Naive thymus-derived CD4-positive, alpha-beta T cell (primary cell): Measurements from ENCODE around the gene GPR82. TPM values are rescaled to one million over a fixed set of nuclear protein-coding genes. Genes with fewer than 3 reads are reported as not detected.

ENCODE experiments used
- ATAC-seq: fragments of 150-1000 bp; cut with Tn5 transposase; 2 replicates; pipeline ENCODE4 v1.10.0; 2021; ENCODE audit warnings: mild to moderate bottlenecking, moderate library complexity
- CTCF ChIA-PET: fragments of 350-600 bp; sonication (Branson Sonifier 250); formaldehyde crosslinking; loops from one replicate; lab custom pipeline; 2021; ENCODE audit warnings: antibody characterized with exemption; lab: Charles Lee
- POLR2A ChIA-PET: fragments of 350-600 bp; sonication (Branson Sonifier 250); formaldehyde crosslinking; loops from one replicate; lab custom pipeline; 2021; ENCODE audit warnings: antibody characterized with exemption, inconsistent platforms; lab: Charles Lee
- DNase-seq, 9 donors: peaks; one replicate each; pipeline versions ENCODE4 v3.0.0 to v3.0.0-alpha.2; 2020 to 2022; ENCODE audit warnings: mixed read lengths in 1 of 9
- H3K27ac ChIP-seq: one replicate; pipeline ENCODE4 v1.7.0; 2013; ENCODE audit warnings: mild to moderate bottlenecking, low read depth, low read length, moderate library complexity
- H3K27me3 ChIP-seq, 2 donors: one replicate each; pipeline ENCODE4 v1.7.0; 2013; ENCODE audit warnings: low read length in 2 of 2, mild to moderate bottlenecking in 2 of 2, moderate library complexity in 2 of 2; ENCODE audit not compliant: control insufficient read depth in 2 of 2, insufficient read depth in 2 of 2
- H3K36me3 ChIP-seq, 3 experiments: 1 replicate in 2 of 3; 2 replicates in 1 of 3; pipeline ENCODE4 v1.7.0; 2013; ENCODE audit warnings: low read length in 3 of 3, mild to moderate bottlenecking in 3 of 3, moderate library complexity in 1 of 3; ENCODE audit not compliant: insufficient read depth in 3 of 3, control insufficient read depth in 2 of 3
- H3K4me1 ChIP-seq, 2 donors: one replicate each; pipeline ENCODE4 v1.7.0; 2013; ENCODE audit warnings: low read length in 2 of 2, mild to moderate bottlenecking in 2 of 2, moderate library complexity in 1 of 2; ENCODE audit not compliant: control insufficient read depth in 2 of 2, insufficient read depth in 2 of 2
- H3K4me3 ChIP-seq: 2 replicates; pipeline ENCODE4 v1.7.0; 2013; ENCODE audit warnings: mild to moderate bottlenecking, low read length
- H3K9me3 ChIP-seq, 3 experiments: 1 replicate in 2 of 3; 2 replicates in 1 of 3; pipeline ENCODE4 v1.7.0; 2013; ENCODE audit warnings: low read length in 3 of 3; ENCODE audit not compliant: control insufficient read depth in 2 of 3
- H3K27ac Mint-ChIP-seq, 9 donors: one replicate each; pipeline ENCODE4 v1.8.0; 2020 to 2022; ENCODE audit warnings: mixed read lengths in 9 of 9, mild to moderate bottlenecking in 8 of 9, moderate library complexity in 5 of 9, inconsistent platforms in 2 of 9
- H3K27me3 Mint-ChIP-seq, 5 donors: one replicate each; pipeline ENCODE4 v1.8.0; 2021 to 2022; ENCODE audit warnings: mixed read lengths in 5 of 5, mild to moderate bottlenecking in 1 of 5
- H3K36me3 Mint-ChIP-seq, 5 donors: one replicate each; pipeline ENCODE4 v1.8.0; 2020 to 2022; ENCODE audit warnings: mixed read lengths in 5 of 5, mild to moderate bottlenecking in 3 of 5, inconsistent platforms in 1 of 5
- H3K4me1 Mint-ChIP-seq, 7 donors: one replicate each; pipeline ENCODE4 v1.8.0; 2020 to 2022; ENCODE audit warnings: mixed read lengths in 7 of 7, mild to moderate bottlenecking in 3 of 7, inconsistent platforms in 1 of 7
- H3K4me3 Mint-ChIP-seq, 10 donors: one replicate each; pipeline ENCODE4 v1.8.0; 2020 to 2022; ENCODE audit warnings: mild to moderate bottlenecking in 10 of 10, mixed read lengths in 10 of 10, moderate library complexity in 6 of 10, inconsistent platforms in 2 of 10
- H3K9me3 Mint-ChIP-seq, 11 donors: one replicate each; pipeline ENCODE4 v1.8.0; 2020 to 2022; ENCODE audit warnings: mixed read lengths in 11 of 11, mild to moderate bottlenecking in 4 of 11, inconsistent platforms in 1 of 11, moderate library complexity in 1 of 11
- intact Hi-C, 2 donors: fragments of 100-400 bp; cut with micrococcal nuclease; formaldehyde crosslinking; loops; one replicate each; pipeline ENCODE4 v1.15.1; 2023
- polyA plus RNA-seq, 2 donors: library from polyadenylated mRNA; unstranded; fragments of 300-500 nt; fragmentation: Illumina TruSeq; gene quantifications; one replicate each; pipeline ENCODE4 v1.2.3, GENCODE V29; 2021
- total RNA-seq, 6 experiments: library from RNA in 5 of 6; stranded (reverse) in 5 of 6; gene quantifications; 1 replicate in 5 of 6; 2 replicates in 1 of 6; pipeline ENCODE4 v1.2.3 and lab custom pipeline; 2021 to 2026

GPR82 gene
- total and polyA plus RNA-seq, 7 experiments from 2014 or later: 0.16 to 0.59 (median 0.36) TPM; not detected in 3

GRCh38 chrX:41703574-41704029 lies 20.4 kb upstream of the GPR82 start:
- Histone ChIP-seq H3K4me3 (no peak overlapping the region), H3K4me1 (peaks cover 0 to 18% of the 10 kb centered on the region in 2 donors), H3K9me3 (no peaks in the 10 kb centered on the region), H3K27ac (no peak overlapping the region), H3K27me3 (no peaks in the 10 kb centered on the region), H3K36me3 (no peaks in the 10 kb centered on the region)
- CTCF ChIA-PET: no interaction called here
- H3K36me3 Mint-ChIP-seq: peaks cover 0 to 10% (median 5%) of the 10 kb centered on the region in 5 donors
- H3K9me3 Mint-ChIP-seq: no peaks in the 10 kb centered on the region
- no peak overlapping the region for H3K27ac Mint-ChIP-seq
- DNase-seq (no peak), ATAC-seq (no peak)
- intact Hi-C loops: no loop called here
- no peak overlapping the region for H3K4me3 Mint-ChIP-seq
- H3K27me3 Mint-ChIP-seq: no peaks in the 10 kb centered on the region
- POLR2A ChIA-PET: no interaction called here
- H3K4me1 Mint-ChIP-seq: peaks cover 18 to 42% (median 25%) of the 10 kb centered on the region in 7 donors

DNA sequence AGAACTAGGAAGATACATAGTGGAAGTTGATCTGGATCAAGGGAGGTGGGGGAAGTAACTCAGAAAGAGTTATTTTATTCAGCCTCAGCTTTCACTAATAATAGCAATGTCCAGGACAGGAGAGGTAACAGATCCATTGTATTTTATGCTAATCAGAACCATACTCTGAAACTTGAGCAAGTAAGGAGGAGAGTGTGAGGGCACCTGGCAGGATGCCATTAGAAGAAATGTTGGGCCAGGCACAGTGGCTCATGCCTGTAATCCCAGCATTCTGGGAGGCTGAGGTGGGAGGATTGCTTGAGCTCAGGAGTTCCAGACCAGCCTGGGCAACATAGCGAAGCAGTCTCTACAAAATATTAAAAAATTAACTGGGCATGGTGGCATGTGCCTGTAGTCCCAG lies 18.9 kb upstream of the GPR82 start:
- CTCF ChIA-PET: no interaction called here
- DNase-seq (no peak), ATAC-seq (no peak)
- no peaks in the 10 kb centered on the region for H3K36me3 ChIP-seq
- no peak overlapping the region for H3K27ac ChIP-seq
- H3K4me3 ChIP-seq: no peak overlapping the region
- no peaks in the 10 kb centered on the region for H3K9me3 Mint-ChIP-seq
- H3K36me3 Mint-ChIP-seq: peaks cover 0 to 10% (median 5%) of the 10 kb centered on the region in 5 donors
- peaks cover 18 to 48% (median 27%) of the 10 kb centered on the region in 7 donors for H3K4me1 Mint-ChIP-seq
- peaks cover 0 to 18% of the 10 kb centered on the region in 2 donors for H3K4me1 ChIP-seq
- no peaks in the 10 kb centered on the region for H3K27me3 ChIP-seq
- no peaks in the 10 kb centered on the region for H3K9me3 ChIP-seq
- intact Hi-C loops: no loop called here
- H3K4me3 Mint-ChIP-seq: peak overlapping the region in 1 of 10 donors; percentile 42
- peak overlapping the region in 6 of 9 donors; percentile 7 to 66 (median 48) for H3K27ac Mint-ChIP-seq
- no peaks in the 10 kb centered on the region for H3K27me3 Mint-ChIP-seq
- POLR2A ChIA-PET: no interaction called here

DNA sequence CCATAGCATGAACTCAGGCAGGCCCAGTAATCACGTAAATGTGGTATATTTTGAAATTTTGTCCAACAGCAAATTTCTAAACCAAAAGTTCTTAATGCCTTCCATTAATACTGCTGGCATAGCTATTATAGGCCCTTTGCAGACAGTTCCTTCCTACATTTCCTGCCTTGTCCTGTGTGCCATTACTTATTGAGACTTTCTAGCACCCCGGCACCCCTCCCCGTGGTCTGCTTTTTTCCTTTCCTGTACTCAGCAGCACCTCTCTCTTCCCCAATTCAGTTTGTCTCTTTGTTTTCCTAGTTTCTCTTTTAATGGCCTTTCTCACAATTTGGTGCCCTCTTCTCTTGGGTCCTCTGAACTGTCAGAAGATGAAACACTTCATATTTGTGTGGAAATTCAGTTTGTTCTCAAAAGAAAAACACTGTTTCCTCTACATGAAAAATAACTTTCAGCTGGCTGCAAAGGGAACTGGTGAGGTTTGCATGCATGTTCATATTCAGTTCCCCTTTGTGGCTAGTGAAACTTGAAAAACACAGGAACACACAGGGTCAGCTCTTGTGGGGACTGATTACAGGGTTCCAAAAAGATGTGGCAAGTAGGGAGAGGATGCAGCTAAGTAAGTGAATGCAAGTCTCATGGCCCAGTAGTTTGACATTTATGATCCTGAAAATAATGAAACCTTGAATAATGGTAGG lies 18.2 kb upstream of the GPR82 start:
- H3K4me1 ChIP-seq: peaks cover 0 to 18% of the 10 kb centered on the region in 2 donors
- no peaks in the 10 kb centered on the region for H3K36me3 ChIP-seq
- peaks cover 18 to 49% (median 26%) of the 10 kb centered on the region in 7 donors for H3K4me1 Mint-ChIP-seq
- DNase-seq: no peak
- H3K9me3 Mint-ChIP-seq: no peaks in the 10 kb centered on the region
- POLR2A ChIA-PET: no interaction called here
- H3K9me3 ChIP-seq: no peaks in the 10 kb centered on the region
- H3K4me3 ChIP-seq: no peak overlapping the region
- no peaks in the 10 kb centered on the region for H3K27me3 Mint-ChIP-seq
- H3K4me3 Mint-ChIP-seq: peak overlapping the region in 6 of 10 donors; percentile 7 to 61 (median 32)
- intact Hi-C loops: no loop called here
- peaks cover 0 to 10% (median 5%) of the 10 kb centered on the region in 5 donors for H3K36me3 Mint-ChIP-seq
- CTCF ChIA-PET: no interaction called here
- peak overlapping the region in 7 of 9 donors; percentile 15 to 86 (median 69) for H3K27ac Mint-ChIP-seq
- peak; percentile 54 for ATAC-seq
- H3K27me3 ChIP-seq: no peaks in the 10 kb centered on the region
- H3K27ac ChIP-seq: no peak overlapping the region

- ATAC-seq (no peak), DNase-seq (no peak)
- Mint-ChIP-seq H3K9me3 (no peaks in the 10 kb centered on the region), H3K27me3 (no peaks in the 10 kb centered on the region), H3K36me3 (peaks cover 0 to 10% (median 8%) of the 10 kb centered on the region in 5 donors), H3K27ac (peak overlapping the region in 5 of 9 donors; percentile 6 to 44 (median 15)), H3K4me1 (peaks cover 18 to 44% (median 23%) of the 10 kb centered on the region in 7 donors), H3K4me3 (peak overlapping the region in 1 of 10 donors; percentile 29)
- Histone ChIP-seq H3K4me3 (no peak overlapping the region), H3K27me3 (no peaks in the 10 kb centered on the region), H3K27ac (no peak overlapping the region), H3K36me3 (no peaks in the 10 kb centered on the region), H3K9me3 (no peaks in the 10 kb centered on the region), H3K4me1 (peaks cover 0 to 18% of the 10 kb centered on the region in 2 donors)
- intact Hi-C loops: no loop called here
- POLR2A ChIA-PET: no interaction called here
- CTCF ChIA-PET: interaction anchor here (0.6 kb wide), 1 partner anchor 484 kb away, joined by 5 read pairs; no protein-coding TSS in a partner anchor
Measured at GRCh38 chrX:41707218-41707617, 16.8 kb upstream of the GPR82 start.

DNA sequence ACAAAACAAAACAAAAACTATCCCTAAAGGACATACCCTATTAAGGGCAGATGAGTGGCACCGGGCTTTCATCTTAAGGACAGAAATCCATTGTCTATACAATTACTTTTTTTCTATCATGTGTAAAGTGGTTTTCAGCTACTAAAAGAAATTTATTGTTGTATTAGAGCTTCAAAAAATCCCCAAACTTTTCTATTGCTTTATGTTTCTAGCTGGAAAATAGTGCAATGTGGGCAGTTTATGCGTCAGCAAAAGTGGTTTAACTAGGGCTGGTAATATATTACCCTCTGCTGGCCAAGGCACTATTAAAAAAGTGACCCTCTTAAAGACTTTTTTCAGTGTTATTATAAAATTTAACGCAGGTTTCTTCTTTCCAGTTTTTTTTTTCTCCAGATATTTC lies 15.5 kb upstream of the GPR82 start:
- Mint-ChIP-seq H3K4me3 (no peak overlapping the region), H3K27ac (no peak overlapping the region), H3K27me3 (no peaks in the 10 kb centered on the region), H3K36me3 (peaks cover 0 to 12% (median 10%) of the 10 kb centered on the region in 5 donors), H3K4me1 (peaks cover 18 to 46% (median 30%) of the 10 kb centered on the region in 7 donors), H3K9me3 (no peaks in the 10 kb centered on the region)
- H3K4me1 ChIP-seq: peaks cover 0 to 15% of the 10 kb centered on the region in 2 donors
- no peak overlapping the region for H3K27ac ChIP-seq
- intact Hi-C loops: no loop called here
- no peaks in the 10 kb centered on the region for H3K9me3 ChIP-seq
- H3K27me3 ChIP-seq: no peaks in the 10 kb centered on the region
- DNase-seq: no peak
- ATAC-seq: no peak
- H3K4me3 ChIP-seq: no peak overlapping the region
- H3K36me3 ChIP-seq: no peaks in the 10 kb centered on the region
- ChIA-PET POLR2A (interaction anchor here (0.7 kb wide), 1 partner anchor 529 kb away, joined by 4 read pairs; no protein-coding TSS in a partner anchor), CTCF (no interaction called here)

GRCh38 chrX:41711021-41711667 lies 12.8 kb upstream of the GPR82 start:
- no peaks in the 10 kb centered on the region for H3K9me3 Mint-ChIP-seq
- CTCF ChIA-PET: no interaction called here
- H3K36me3 Mint-ChIP-seq: peaks cover 0 to 15% (median 9%) of the 10 kb centered on the region in 5 donors

More at GRCh38 chrX:41711021-41711667, 12.8 kb upstream of the GPR82 start:
- Mint-ChIP-seq H3K27ac (no peak overlapping the region), H3K27me3 (no peaks in the 10 kb centered on the region), H3K4me3 (no peak overlapping the region), H3K4me1 (peaks cover 7 to 35% (median 16%) of the 10 kb centered on the region in 7 donors)
- POLR2A ChIA-PET: no interaction called here
- H3K36me3 ChIP-seq: no peaks in the 10 kb centered on the region
- no peak for ATAC-seq
- no peaks in the 10 kb centered on the region for H3K4me1 ChIP-seq
- intact Hi-C loops: no loop called here
- no peak for DNase-seq
- no peak overlapping the region for H3K27ac ChIP-seq
- H3K27me3 ChIP-seq: no peaks in the 10 kb centered on the region
- H3K9me3 ChIP-seq: no peaks in the 10 kb centered on the region
- H3K4me3 ChIP-seq: no peak overlapping the region
